Breast epithelium (tissue), 3 donors: ENCODE results near the gene CHCHD1.

ENCODE experiments used
- CTCF ChIP-seq, 3 donors: fragments of 450-650 bp; IDR thresholded peaks; one replicate each; pipeline ENCODE4 v1.5.1; 2016 to 2017; ENCODE audit warnings: antibody characterized with exemption in 3 of 3, mild to moderate bottlenecking in 3 of 3, moderate library complexity in 3 of 3
- POLR2A ChIP-seq: fragments of 450-650 bp; IDR thresholded peaks from one replicate; pipeline ENCODE4 v1.6.1; 2016; ENCODE audit warnings: antibody characterized with exemption, mild to moderate bottlenecking, moderate library complexity

- no peak for TF ChIP-seq CTCF (IDR thresholded peaks at IDR 0.05)
- no peak for TF ChIP-seq POLR2A
Measured at GRCh38 chr10:73744664-73744975, 37.2 kb upstream of the CHCHD1 start.
